ENCODE data around the gene INPP5A.
"Not testable (repeated sequence)": the region's sequence is repeated elsewhere in the genome, so short reads cannot be mapped to it uniquely, and the experiment has no call there.

The INPP5A gene

GRCh38 chr10:132757171-132757570 lies 219.6 kb downstream of the INPP5A start:
- FAIRE-seq (no peak), DNase-seq (ENCODE audit: insufficient read length, low spot score) (no peak)
- TF ChIP-seq POLR2A (IDR thresholded peaks at IDR 0.05; ENCODE audit: low read depth, low read length), result no peak

- DNase-seq (ENCODE audit: insufficient read length, low spot score) (no peak), FAIRE-seq (no peak)
These were observed 221.3 kb downstream of the INPP5A start for GRCh38 chr10:132758865-132759264.

GRCh38 chr10:132761395-132762060 lies 223.9 kb downstream of the INPP5A start:
- TF ChIP-seq POLR2A (IDR thresholded peaks at IDR 0.05; ENCODE audit: low read depth, low read length), result no peak
- no peak for FAIRE-seq

More at GRCh38 chr10:132758865-132759264, 221.3 kb downstream of the INPP5A start:
- no peak for TF ChIP-seq POLR2A (IDR thresholded peaks at IDR 0.05; ENCODE audit: low read depth, low read length)

GRCh38 chr10:132762267-132762666 lies 224.7 kb downstream of the INPP5A start:
- no peak for TF ChIP-seq POLR2A (IDR thresholded peaks at IDR 0.05; ENCODE audit: low read depth, low read length)
- no peak for FAIRE-seq
- DNase-seq (ENCODE audit: insufficient read length, low spot score), result no peak

More at GRCh38 chr10:132761395-132762060, 223.9 kb downstream of the INPP5A start:
- no peak for DNase-seq (ENCODE audit: insufficient read length, low spot score)

GRCh38 chr10:132763545-132763944 lies 226.0 kb downstream of the INPP5A start:
- FAIRE-seq, result no peak
- TF ChIP-seq POLR2A (IDR thresholded peaks at IDR 0.05; ENCODE audit: low read depth, low read length), result no peak
- no peak for DNase-seq (ENCODE audit: insufficient read length, low spot score)

GRCh38 chr10:132764108-132764507 lies 226.5 kb downstream of the INPP5A start:
- no peak for FAIRE-seq
- no peak for DNase-seq (ENCODE audit: insufficient read length, low spot score)
- no peak for TF ChIP-seq POLR2A (IDR thresholded peaks at IDR 0.05; ENCODE audit: low read depth, low read length)

GRCh38 chr10:132765435-132765834 lies 227.8 kb downstream of the INPP5A start:
- FAIRE-seq (no peak), DNase-seq (ENCODE audit: insufficient read length, low spot score) (no peak)
- no peak for TF ChIP-seq POLR2A (IDR thresholded peaks at IDR 0.05; ENCODE audit: low read depth, low read length)

GRCh38 chr10:132766291-132766690 lies 228.7 kb downstream of the INPP5A start:
- TF ChIP-seq POLR2A (IDR thresholded peaks at IDR 0.05; ENCODE audit: low read depth, low read length), result no peak
- FAIRE-seq, result no peak
- DNase-seq (ENCODE audit: insufficient read length, low spot score), result no peak

- TF ChIP-seq POLR2A (IDR thresholded peaks at IDR 0.05; ENCODE audit: low read depth, low read length), result no peak
- DNase-seq (ENCODE audit: insufficient read length, low spot score), result no peak
- no peak for FAIRE-seq
These were observed 231.0 kb downstream of the INPP5A start for GRCh38 chr10:132768346-132769248.

GRCh38 chr10:132770061-132771021 lies 232.8 kb downstream of the INPP5A start:
- TF ChIP-seq POLR2A (IDR thresholded peaks at IDR 0.05; ENCODE audit: low read depth, low read length), result no peak
- no peak for FAIRE-seq
- no peak for DNase-seq (ENCODE audit: insufficient read length, low spot score)

- not testable (repeated sequence) for FAIRE-seq; DNase-seq (ENCODE audit: insufficient read length, low spot score)
These were observed 235.2 kb downstream of the INPP5A start for GRCh38 chr10:132772816-132773215.

GRCh38 chr10:132774181-132774901 lies 236.8 kb downstream of the INPP5A start:
- DNase-seq (ENCODE audit: insufficient read length, low spot score) (no peak), FAIRE-seq (no peak)
- no peak for TF ChIP-seq POLR2A (IDR thresholded peaks at IDR 0.05; ENCODE audit: low read depth, low read length)

Measured in H54 (cell line).